22Rv1 (cell line): ENCODE data around the gene CDKN2A.

Experiments
- H3K27ac ChIP-seq: fragments of 450-650 bp; 2 replicates; pipeline ENCODE4 v1.5.1; 2017
- ZFX ChIP-seq: fragments of 450-650 bp; IDR thresholded peaks from 2 replicates; pipeline ENCODE4 v1.6.1; 2017; ENCODE audit warnings: antibody characterized with exemption, borderline replicate concordance
- TF ChIP-seq, protein P1 (sequence below): fragments of 450-650 bp; IDR thresholded peaks from 2 replicates; pipeline ENCODE4 v1.5.1; 2017; ENCODE audit warnings: mild to moderate bottlenecking

The CDKN2A gene

DNA sequence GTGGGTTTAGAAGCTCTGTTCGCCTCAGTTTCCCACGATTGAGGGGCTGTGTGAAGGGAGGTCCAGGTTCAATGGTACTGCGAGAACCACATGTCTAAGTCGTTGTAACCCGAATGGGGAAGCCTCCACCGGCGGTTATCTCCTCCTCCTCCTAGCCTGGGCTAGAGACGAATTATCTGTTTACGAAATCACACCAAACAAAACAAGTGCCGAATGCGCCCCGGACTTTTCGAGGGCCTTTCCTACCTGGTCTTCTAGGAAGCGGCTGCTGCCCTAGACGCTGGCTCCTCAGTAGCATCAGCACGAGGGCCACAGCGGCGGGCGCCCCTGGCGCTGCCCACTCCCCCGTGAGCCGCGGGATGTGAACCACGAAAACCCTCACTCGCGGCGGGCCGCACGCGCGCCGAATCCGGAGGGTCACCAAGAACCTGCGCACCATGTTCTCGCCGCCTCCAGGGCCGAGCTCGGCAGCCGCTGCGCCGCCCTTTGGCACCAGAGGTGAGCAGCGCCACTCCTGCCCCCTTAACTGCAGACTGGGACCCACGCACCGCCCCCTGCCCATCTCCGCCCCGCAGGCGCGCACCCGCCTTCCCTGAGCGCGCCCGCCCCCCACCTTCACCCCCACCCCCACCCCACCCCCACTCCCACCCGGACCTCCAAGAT lies at the start of gene CDKN2A:
TSS of gene CDKN2A (minus strand) at position 500 of the 663 bp plus-strand sequence.
- TF ChIP-seq ZFX, result no peak
- TF ChIP-seq, protein P1, sequence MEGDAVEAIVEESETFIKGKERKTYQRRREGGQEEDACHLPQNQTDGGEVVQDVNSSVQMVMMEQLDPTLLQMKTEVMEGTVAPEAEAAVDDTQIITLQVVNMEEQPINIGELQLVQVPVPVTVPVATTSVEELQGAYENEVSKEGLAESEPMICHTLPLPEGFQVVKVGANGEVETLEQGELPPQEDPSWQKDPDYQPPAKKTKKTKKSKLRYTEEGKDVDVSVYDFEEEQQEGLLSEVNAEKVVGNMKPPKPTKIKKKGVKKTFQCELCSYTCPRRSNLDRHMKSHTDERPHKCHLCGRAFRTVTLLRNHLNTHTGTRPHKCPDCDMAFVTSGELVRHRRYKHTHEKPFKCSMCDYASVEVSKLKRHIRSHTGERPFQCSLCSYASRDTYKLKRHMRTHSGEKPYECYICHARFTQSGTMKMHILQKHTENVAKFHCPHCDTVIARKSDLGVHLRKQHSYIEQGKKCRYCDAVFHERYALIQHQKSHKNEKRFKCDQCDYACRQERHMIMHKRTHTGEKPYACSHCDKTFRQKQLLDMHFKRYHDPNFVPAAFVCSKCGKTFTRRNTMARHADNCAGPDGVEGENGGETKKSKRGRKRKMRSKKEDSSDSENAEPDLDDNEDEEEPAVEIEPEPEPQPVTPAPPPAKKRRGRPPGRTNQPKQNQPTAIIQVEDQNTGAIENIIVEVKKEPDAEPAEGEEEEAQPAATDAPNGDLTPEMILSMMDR, result no peak; the same call in none of the 2 replicates
- peak within 1 kb of the TSS; percentile 92 for H3K27ac ChIP-seq

DNA sequence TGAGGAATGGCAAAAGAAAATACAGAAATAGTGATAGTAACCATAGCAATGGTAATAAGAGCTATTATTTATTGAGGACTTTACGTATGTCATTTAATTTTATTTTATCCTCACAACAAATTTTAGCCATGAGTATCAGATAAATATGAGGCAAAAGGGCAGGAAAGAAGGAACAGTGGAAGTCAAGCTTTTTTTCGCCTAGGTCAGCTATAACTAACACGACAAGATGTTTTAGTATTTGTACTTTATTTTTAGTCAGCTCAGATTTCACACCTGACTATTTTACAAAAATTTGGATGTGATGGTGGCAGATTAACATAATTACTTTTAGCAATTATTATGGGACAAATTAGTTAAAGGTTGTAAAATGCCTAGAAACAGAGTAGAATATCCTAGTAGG lies 49.7 kb upstream of the CDKN2A start:
- no peak for TF ChIP-seq ZFX
- TF ChIP-seq, protein P1, result no peak
- H3K27ac ChIP-seq, result no peak overlapping the region

DNA sequence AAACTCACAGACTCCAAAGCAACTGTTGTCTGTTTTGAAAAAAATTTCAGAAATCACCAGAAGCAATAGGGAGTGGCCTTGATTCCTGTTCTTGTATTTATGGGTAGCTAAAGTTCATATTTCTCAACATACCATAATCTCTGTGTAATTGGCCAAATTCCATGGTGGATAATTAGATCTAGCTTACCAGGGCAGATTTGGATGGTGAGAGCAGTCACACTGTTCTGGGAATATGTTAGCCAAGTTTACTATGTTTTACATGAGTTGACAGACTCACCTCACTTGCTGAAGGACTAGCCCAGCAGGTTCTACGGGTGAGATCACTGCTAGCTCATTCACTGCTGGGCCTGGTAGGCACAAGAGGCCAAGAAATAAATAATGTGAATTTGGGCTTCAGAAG lies 47.6 kb upstream of the CDKN2A start:
- peak overlapping the region; percentile 84 for H3K27ac ChIP-seq
- TF ChIP-seq, protein P1, result no peak
- no peak for TF ChIP-seq ZFX

DNA sequence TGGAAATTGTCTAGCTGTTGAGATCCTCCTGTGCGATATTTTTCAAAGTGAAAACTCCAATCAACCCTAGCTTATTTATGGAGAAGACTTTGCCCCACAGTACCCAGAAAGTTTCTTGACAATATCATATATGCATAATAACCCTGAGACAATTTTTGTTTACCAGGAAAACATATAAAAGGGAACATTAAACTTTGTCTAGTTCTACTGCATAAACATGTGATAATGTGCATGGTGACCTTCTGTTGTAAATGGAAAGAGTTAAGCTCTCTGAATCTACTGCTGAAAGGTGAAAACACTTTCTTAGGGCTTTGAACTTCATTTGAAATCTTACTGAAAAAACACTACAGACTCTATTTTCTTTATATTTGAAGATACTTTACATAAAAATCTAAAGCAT lies 47.2 kb upstream of the CDKN2A start:
- H3K27ac ChIP-seq, result peak overlapping the region; percentile 84

DNA sequence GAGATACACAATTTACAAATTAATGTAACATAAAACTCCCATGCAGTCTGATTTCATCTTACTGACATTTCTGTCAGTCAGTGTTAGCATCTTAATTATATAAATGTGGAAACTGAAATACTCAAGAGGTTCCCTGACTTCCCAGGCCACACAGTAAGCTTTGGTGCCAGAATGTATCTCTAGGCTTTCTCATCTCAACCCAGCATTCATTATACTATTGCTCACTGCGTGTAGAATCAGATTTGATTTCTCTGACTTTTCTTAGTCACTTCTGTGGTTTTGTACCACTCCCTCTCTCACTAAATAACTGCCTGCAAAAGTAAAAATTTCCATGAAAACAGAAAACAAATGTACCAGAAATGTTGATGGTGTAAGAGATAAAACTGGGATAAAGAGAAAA lies 46.6 kb upstream of the CDKN2A start:
- peak overlapping the region; percentile 84 for H3K27ac ChIP-seq
- TF ChIP-seq ZFX, result no peak
- TF ChIP-seq, protein P1, result no peak

More for the DNA sequence above, 47.2 kb upstream of the CDKN2A start:
- no peak for TF ChIP-seq ZFX
- TF ChIP-seq, protein P1, result no peak

DNA sequence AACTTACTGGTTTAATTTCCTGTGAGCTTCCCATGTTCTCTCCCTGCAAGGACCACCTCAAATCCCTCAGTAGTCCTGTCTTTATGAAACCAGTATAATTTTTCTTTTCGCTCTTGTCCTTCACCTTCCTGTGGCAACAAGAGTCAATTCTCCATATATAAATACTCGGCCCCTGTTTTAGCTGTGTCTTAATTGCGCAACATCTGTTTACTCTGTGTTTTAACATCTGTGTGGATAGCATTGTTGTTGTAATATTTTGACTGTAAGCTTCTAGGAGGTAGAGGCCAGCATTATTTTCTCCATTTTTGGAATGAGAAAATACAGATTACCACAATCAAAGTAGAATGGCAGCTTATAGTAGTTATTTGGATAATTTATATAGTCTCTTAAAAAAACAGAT lies 45.1 kb upstream of the CDKN2A start:
- TF ChIP-seq, protein P1, result no peak
- no peak for TF ChIP-seq ZFX
- H3K27ac ChIP-seq, result no peak overlapping the region; the same call in 1 of the 2 replicates

DNA sequence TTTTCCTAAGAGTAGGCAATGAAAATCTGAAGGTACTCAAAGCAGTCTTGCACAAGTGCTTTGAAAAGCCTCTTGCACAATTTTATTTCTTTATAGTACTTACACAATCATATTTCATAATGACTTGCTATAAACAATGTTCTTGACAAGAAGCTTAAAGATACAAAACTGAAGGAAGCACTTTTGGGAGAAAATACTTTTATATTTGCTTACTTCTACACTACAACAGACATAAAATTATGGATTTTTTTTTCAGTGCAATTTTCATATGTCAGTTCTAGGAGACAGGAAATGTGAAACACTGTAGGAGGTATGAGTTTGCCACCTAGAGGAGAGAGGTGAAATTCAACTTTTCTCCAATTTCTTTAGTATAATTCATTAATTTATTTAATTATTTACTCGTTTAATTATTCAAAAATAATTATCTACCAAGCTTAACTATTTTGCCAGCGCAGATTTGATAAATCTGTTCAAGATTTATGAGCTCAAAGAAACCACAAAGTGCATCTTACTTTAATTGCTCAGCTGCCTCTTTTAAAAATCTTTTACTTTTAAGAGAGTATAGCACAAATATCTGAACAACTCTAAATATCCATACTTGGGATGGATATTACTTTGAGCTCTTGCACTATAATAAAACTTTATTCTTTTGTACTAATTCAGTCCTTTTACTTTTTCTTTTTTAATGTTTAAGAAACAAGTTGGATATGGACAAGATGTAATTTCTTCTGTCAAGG lies 43.9 kb upstream of the CDKN2A start:
- TF ChIP-seq, protein P1, result peak; percentile 76
- no peak for TF ChIP-seq ZFX

More for the DNA sequence above, 43.9 kb upstream of the CDKN2A start:
- H3K27ac ChIP-seq, result no peak overlapping the region
